Heart left ventricle (tissue), 16 donors: ENCODE results near the gene PSMF1. TPM values are rescaled to one million over a fixed set of nuclear protein-coding genes. Genes with fewer than 3 reads are reported as not detected.
A peak's percentile ranks its signal among the peaks of the same experiment; 100 is the strongest.

Experiments used
- ATAC-seq, 4 donors: fragments of 200-7000 bp; cut with Tn5 transposase; one replicate each; pipeline ENCODE4 v1.9.1; 2020 to 2022; ENCODE audit warnings: moderate library complexity in 4 of 4, mild to moderate bottlenecking in 3 of 4, moderate number of reproducible peaks in 1 of 4
- DNase-seq, 5 donors: peaks; one replicate each; pipeline ENCODE4 v3.0.0-alpha.2; 2020
- H3K27ac ChIP-seq, 12 donors: fragments of 200-600 bp; sonication (generic) in 4 of 12; one replicate each; pipeline versions ENCODE4 v1.5.0 to v1.8.0; 2016 to 2022; ENCODE audit warnings: mild to moderate bottlenecking in 2 of 12
- H3K27me3 ChIP-seq, 9 donors: fragments of 200-600 bp; sonication (generic) in 2 of 9; one replicate each; pipeline versions ENCODE4 v1.5.1 to v1.8.0; 2016 to 2022; ENCODE audit warnings: mild to moderate bottlenecking in 3 of 9
- H3K36me3 ChIP-seq, 9 donors: fragments of 200-600 bp; sonication (generic) in 2 of 9; one replicate each; pipeline versions ENCODE4 v1.5.0 to v1.8.0; 2018 to 2022; ENCODE audit warnings: mild to moderate bottlenecking in 2 of 9
- H3K4me1 ChIP-seq, 12 donors: fragments of 200-600 bp; sonication (generic) in 4 of 12; one replicate each; pipeline versions ENCODE4 v1.5.0 to v1.8.0; 2016 to 2022; ENCODE audit warnings: mild to moderate bottlenecking in 3 of 12
- H3K4me3 ChIP-seq, 12 donors: fragments of 200-600 bp; sonication (generic) in 4 of 12; one replicate each; pipeline versions ENCODE4 v1.5.0 to v1.8.0; 2017 to 2022; ENCODE audit warnings: mild to moderate bottlenecking in 9 of 12, moderate library complexity in 4 of 12
- H3K9me3 ChIP-seq, 12 donors: fragments of 200-600 bp; sonication (generic) in 4 of 12; one replicate each; pipeline versions ENCODE4 v1.5.0 to v1.8.0; 2016 to 2022; ENCODE audit warnings: mild to moderate bottlenecking in 1 of 12
- CTCF ChIP-seq, 12 donors: fragments of 200-600 bp; sonication (generic) in 4 of 12; IDR thresholded peaks; one replicate each; pipeline versions ENCODE4 v1.5.0 to v1.8.0; 2018 to 2022; ENCODE audit warnings: antibody characterized with exemption in 12 of 12, mild to moderate bottlenecking in 5 of 12
- POLR2A ChIP-seq, 2 donors: fragments of 450-650 bp; IDR thresholded peaks; one replicate each; pipeline ENCODE4 v1.6.1; 2017; ENCODE audit warnings: antibody characterized with exemption in 2 of 2, mild to moderate bottlenecking in 2 of 2, moderate library complexity in 2 of 2
- WGBS, 4 donors: extraction: QIAGEN DNeasy Blood & Tissue Kit in 2 of 4; methylation state at CpG; one replicate each; pipeline versions ENCODE4 v1.1.5 to v1.1.7; 2013 to 2018; 5-methylcytosine and 5-hydroxymethylcytosine counted together
- intact Hi-C, 10 donors: fragments of 100-400 bp; cut with DNase I; formaldehyde crosslinking; loops; one replicate each; pipeline versions ENCODE4 v1.11.1 to v1.14.2; 2022
- polyA plus RNA-seq, 2 donors: library from polyadenylated mRNA; stranded (reverse); fragments of 200-250 nt; gene quantifications; one replicate each; pipeline ENCODE4 v1.2.3, GENCODE V29; 2013
- total RNA-seq, 9 donors: library from RNA; depleted of rRNA in 2 of 9; stranded (reverse); fragments of >200 nt in 2 of 9; fragmentation: NEBNext Ultra II Directional in 3 of 9; extraction: Animal tissue kit (Norgen Biotek cat#: 25700) in 3 of 9; gene quantifications; one replicate each; pipeline versions ENCODE4 v1.1.0 to v1.2.4, GENCODE V29; 2016 to 2023
- donor health status: ischemic (EF 13 %, LVEDD 7.1; RV severe dilation, severe dysfunction).
- donor health status: healthy with polysubstance abuse.
- donor health status: DM: no; HTN: yes; CAD: no.
- donor health status: DM: no; HTN: no; CAD: no.
- donor health status: ischemic (EF 25% LVEDD 6.9; RV normal size, moderate dysfunction).
- donor health status: ischemic (EF 25% LVEDD 5.7; RV mildly dilated, moderate dysfunction).
- donor health status: healthy.
- donor health status: DM: yes; HTN: yes; CAD: no.
- donor health status: ischemic (EF 35%, LVEDD 5.7; RV mildly dilated, moderate dysfunction).
- donor health status: nonischemic (EF 11% LVEDD 7.7; RV severe dilation, severe dysfunction).
- donor health status: DM: yes; HTN: yes; CAD: no.
- donor health status: PGD.
- donor health status: ischemic (EF 29% LVEDD 5.4; RV normal size, mild dysfunction).
- donor health status: nonischemic (EF 23%, LVEDD 6.1; RV moderate dilation, normal function).

The PSMF1 gene
- total and polyA plus RNA-seq, 11 donors = 24.6 to 184 (median 133) TPM

DNA sequence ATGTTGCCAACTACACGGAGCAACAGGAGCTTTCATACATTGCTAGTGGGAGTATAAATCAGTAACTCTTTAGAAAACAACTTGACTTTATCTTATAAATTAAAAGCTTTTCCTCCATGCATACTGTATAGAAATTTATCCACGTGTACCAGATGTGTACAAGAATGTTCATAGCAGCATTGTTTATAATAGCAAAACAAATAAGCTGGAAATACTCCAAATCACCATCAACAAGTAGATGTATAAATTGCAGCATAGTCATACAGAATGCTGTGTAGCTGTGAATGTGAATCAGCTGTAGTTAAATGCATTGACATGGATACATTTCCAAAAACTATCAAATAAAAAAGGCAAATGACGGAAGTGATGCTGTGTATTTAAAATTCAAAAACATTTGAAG lies 6.0 kb downstream of the PSMF1 start:
- no peaks in the 10 kb centered on the region for H3K9me3 ChIP-seq
- peaks cover 15 to 68% (median 43%) of the 10 kb centered on the region in 12 donors for H3K4me1 ChIP-seq
- peaks cover 0 to 82% (median 54%) of the 10 kb centered on the region in 9 donors for H3K36me3 ChIP-seq
- intact Hi-C loops = loop anchor here in 1 of 10 donors (10.0 kb wide), 1 partner anchor 340 kb away; the partner anchor contains the start of gene NSFL1C
- 41 to 47% (median 44%) methylated on average over 3 of the region's 3 CpGs for WGBS, 4 donors
- H3K27me3 ChIP-seq = no peaks in the 10 kb centered on the region
- ATAC-seq = no peak
- no peak overlapping the region for H3K27ac ChIP-seq
- no peak for DNase-seq
- H3K4me3 ChIP-seq = no peak overlapping the region
- TF ChIP-seq POLR2A (IDR thresholded peaks at IDR 0.05) = no peak
- TF ChIP-seq CTCF (IDR thresholded peaks at IDR 0.05) = no peak

DNA sequence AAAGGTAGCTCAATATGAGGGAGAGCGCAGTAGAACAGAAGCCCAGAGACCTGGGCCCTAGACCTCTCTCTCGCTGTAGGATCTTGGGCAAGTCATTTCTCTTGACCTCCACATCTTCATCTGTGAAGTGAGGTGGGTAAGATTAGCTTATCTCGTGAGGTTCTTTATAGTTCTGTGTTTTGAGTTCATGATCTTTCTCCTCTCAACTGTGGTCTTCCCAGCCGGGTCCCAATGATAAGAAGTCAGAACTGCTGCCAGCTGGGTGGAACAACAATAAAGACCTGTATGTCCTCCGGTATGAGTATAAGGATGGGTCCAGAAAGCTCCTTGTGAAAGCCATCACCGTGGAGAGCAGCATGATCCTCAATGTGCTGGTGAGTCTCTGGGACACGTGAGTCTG lies 6.9 kb downstream of the PSMF1 start:
- no peak for TF ChIP-seq CTCF (IDR thresholded peaks at IDR 0.05)
- no peak for TF ChIP-seq POLR2A (IDR thresholded peaks at IDR 0.05)
- no peaks in the 10 kb centered on the region for H3K9me3 ChIP-seq
- no peak overlapping the region for H3K27ac ChIP-seq
- no peaks in the 10 kb centered on the region for H3K27me3 ChIP-seq
- no peak for ATAC-seq
- DNase-seq = no peak
- peaks cover 0 to 84% (median 59%) of the 10 kb centered on the region in 9 donors for H3K36me3 ChIP-seq
- WGBS, 4 donors = 84 to 87% (median 84%) methylated on average over 7 of the region's 7 CpGs
- no peak overlapping the region for H3K4me3 ChIP-seq
- peaks cover 11 to 61% (median 34%) of the 10 kb centered on the region in 12 donors for H3K4me1 ChIP-seq
- intact Hi-C loops = loop anchor here in 1 of 10 donors (10.0 kb wide), 1 partner anchor 340 kb away; the partner anchor contains the start of gene NSFL1C

DNA sequence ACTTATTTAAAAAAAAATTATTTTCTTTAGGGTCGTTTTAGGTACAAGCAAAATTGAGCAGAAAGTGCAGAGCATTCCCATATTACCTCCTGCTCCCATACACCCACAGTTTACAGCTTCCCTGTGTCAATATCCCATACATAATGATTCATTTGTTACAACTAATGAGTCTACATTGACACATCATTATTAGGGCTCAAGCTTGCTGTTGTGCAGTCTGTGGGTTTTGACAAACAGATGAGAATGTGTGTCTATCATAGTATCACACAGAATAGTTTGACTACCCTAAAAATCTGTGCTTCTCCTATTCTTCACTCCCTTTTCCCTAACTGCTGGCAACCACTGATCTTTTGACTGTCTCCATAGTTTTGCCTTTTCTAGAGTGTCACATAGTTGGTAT lies 9.4 kb downstream of the PSMF1 start:
- intact Hi-C loops = loop anchor here in 1 of 10 donors (10.0 kb wide), 1 partner anchor 337 kb away; the partner anchor contains the start of gene NSFL1C
- 76 to 95% (median 91%) methylated on average over 1 of the region's 1 CpG for whole genome bisulfite sequencing, 4 donors
- no peak for TF ChIP-seq POLR2A (IDR thresholded peaks at IDR 0.05)
- Histone ChIP-seq H3K36me3 (peaks cover 0 to 95% (median 81%) of the 10 kb centered on the region in 9 donors), H3K27me3 (no peaks in the 10 kb centered on the region), H3K4me3 (no peak overlapping the region), H3K4me1 (peaks cover 0 to 49% (median 9%) of the 10 kb centered on the region in 12 donors), H3K9me3 (peaks cover 0 to 6% (median 0%) of the 10 kb centered on the region in 12 donors), H3K27ac (no peak overlapping the region)
- DNase-seq (no peak), ATAC-seq (no peak)

- DNase-seq (no peak), ATAC-seq (no peak)
- Histone ChIP-seq H3K9me3 (peaks cover 0 to 8% (median 0%) of the 10 kb centered on the region in 12 donors), H3K4me3 (no peak overlapping the region), H3K4me1 (peaks cover 0 to 27% (median 0%) of the 10 kb centered on the region in 12 donors), H3K27ac (peak overlapping the region in 1 of 12 donors; percentile 56), H3K27me3 (no peaks in the 10 kb centered on the region), H3K36me3 (peaks cover 0 to 95% (median 91%) of the 10 kb centered on the region in 9 donors)
- no peak for TF ChIP-seq POLR2A (IDR thresholded peaks at IDR 0.05)
- no peak for TF ChIP-seq CTCF (IDR thresholded peaks at IDR 0.05)
- intact Hi-C loops = no loop called here
- WGBS, 4 donors = 83 to 88% (median 86%) methylated on average over 4 of the region's 4 CpGs
Measured at GRCh38 chr20:1130058-1130694, 11.8 kb downstream of the PSMF1 start.
